ENCODE results near the gene RPUSD3. TPM values are rescaled to one million over a fixed set of nuclear protein-coding genes. Genes with fewer than 3 reads are reported as not detected.

The RPUSD3 gene
- total and polyA plus RNA-seq, 9 of the 15 experiments (the other 6 are each of a cell fraction or from before 2014, with no cell fraction given) = 13.8 to 99.0 (median 59.3) TPM

DNA sequence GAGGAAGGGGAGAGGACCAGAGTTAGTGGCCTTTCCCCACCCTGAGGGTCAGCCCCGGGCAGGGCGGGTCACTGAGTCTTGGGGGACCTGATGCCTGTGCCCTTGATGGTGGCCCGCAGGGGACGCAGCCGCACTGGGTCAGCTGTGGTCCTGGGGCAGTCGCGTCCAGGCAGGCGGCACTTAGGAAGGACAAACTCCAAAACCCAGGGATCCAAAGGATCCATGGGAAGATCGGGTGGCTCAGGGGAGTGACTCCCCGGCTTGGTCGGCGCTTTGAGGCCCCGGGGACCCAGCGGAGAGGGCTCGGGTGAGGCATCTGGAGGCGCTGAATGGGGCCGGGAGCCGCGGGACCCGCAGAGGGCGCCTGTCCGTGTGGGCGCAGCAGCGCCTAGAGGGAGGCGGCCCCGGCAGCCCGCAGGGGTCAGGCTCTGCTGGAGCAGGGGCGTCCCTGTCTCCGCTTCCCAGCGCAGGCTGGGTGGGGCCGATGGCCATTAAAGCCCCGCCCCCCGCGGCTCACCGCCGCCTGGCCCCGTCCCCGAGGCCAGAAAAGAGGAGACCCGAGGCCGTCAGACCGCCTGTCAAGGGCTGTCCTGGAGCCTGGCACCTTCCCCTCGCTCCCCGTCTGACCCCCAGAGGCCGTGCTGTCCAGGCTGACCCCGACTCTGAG, 18.7 kb upstream of the RPUSD3 start (continued):
- TF ChIP-seq, protein P1, sequence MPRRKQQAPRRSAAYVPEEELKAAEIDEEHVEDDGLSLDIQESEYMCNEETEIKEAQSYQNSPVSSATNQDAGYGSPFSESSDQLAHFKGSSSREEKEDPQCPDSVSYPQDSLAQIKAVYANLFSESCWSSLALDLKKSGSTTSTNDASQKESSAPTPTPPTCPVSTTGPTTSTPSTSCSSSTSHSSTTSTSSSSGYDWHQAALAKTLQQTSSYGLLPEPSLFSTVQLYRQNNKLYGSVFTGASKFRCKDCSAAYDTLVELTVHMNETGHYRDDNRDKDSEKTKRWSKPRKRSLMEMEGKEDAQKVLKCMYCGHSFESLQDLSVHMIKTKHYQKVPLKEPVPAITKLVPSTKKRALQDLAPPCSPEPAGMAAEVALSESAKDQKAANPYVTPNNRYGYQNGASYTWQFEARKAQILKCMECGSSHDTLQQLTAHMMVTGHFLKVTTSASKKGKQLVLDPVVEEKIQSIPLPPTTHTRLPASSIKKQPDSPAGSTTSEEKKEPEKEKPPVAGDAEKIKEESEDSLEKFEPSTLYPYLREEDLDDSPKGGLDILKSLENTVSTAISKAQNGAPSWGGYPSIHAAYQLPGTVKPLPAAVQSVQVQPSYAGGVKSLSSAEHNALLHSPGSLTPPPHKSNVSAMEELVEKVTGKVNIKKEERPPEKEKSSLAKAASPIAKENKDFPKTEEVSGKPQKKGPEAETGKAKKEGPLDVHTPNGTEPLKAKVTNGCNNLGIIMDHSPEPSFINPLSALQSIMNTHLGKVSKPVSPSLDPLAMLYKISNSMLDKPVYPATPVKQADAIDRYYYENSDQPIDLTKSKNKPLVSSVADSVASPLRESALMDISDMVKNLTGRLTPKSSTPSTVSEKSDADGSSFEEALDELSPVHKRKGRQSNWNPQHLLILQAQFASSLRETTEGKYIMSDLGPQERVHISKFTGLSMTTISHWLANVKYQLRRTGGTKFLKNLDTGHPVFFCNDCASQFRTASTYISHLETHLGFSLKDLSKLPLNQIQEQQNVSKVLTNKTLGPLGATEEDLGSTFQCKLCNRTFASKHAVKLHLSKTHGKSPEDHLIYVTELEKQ (CRISPR knock-in tag; IDR thresholded peaks at IDR 0.05) = 0 out of 2 replicates have a peak, but pooled peaks have one; percentile 47
- TF ChIP-seq, protein P2, sequence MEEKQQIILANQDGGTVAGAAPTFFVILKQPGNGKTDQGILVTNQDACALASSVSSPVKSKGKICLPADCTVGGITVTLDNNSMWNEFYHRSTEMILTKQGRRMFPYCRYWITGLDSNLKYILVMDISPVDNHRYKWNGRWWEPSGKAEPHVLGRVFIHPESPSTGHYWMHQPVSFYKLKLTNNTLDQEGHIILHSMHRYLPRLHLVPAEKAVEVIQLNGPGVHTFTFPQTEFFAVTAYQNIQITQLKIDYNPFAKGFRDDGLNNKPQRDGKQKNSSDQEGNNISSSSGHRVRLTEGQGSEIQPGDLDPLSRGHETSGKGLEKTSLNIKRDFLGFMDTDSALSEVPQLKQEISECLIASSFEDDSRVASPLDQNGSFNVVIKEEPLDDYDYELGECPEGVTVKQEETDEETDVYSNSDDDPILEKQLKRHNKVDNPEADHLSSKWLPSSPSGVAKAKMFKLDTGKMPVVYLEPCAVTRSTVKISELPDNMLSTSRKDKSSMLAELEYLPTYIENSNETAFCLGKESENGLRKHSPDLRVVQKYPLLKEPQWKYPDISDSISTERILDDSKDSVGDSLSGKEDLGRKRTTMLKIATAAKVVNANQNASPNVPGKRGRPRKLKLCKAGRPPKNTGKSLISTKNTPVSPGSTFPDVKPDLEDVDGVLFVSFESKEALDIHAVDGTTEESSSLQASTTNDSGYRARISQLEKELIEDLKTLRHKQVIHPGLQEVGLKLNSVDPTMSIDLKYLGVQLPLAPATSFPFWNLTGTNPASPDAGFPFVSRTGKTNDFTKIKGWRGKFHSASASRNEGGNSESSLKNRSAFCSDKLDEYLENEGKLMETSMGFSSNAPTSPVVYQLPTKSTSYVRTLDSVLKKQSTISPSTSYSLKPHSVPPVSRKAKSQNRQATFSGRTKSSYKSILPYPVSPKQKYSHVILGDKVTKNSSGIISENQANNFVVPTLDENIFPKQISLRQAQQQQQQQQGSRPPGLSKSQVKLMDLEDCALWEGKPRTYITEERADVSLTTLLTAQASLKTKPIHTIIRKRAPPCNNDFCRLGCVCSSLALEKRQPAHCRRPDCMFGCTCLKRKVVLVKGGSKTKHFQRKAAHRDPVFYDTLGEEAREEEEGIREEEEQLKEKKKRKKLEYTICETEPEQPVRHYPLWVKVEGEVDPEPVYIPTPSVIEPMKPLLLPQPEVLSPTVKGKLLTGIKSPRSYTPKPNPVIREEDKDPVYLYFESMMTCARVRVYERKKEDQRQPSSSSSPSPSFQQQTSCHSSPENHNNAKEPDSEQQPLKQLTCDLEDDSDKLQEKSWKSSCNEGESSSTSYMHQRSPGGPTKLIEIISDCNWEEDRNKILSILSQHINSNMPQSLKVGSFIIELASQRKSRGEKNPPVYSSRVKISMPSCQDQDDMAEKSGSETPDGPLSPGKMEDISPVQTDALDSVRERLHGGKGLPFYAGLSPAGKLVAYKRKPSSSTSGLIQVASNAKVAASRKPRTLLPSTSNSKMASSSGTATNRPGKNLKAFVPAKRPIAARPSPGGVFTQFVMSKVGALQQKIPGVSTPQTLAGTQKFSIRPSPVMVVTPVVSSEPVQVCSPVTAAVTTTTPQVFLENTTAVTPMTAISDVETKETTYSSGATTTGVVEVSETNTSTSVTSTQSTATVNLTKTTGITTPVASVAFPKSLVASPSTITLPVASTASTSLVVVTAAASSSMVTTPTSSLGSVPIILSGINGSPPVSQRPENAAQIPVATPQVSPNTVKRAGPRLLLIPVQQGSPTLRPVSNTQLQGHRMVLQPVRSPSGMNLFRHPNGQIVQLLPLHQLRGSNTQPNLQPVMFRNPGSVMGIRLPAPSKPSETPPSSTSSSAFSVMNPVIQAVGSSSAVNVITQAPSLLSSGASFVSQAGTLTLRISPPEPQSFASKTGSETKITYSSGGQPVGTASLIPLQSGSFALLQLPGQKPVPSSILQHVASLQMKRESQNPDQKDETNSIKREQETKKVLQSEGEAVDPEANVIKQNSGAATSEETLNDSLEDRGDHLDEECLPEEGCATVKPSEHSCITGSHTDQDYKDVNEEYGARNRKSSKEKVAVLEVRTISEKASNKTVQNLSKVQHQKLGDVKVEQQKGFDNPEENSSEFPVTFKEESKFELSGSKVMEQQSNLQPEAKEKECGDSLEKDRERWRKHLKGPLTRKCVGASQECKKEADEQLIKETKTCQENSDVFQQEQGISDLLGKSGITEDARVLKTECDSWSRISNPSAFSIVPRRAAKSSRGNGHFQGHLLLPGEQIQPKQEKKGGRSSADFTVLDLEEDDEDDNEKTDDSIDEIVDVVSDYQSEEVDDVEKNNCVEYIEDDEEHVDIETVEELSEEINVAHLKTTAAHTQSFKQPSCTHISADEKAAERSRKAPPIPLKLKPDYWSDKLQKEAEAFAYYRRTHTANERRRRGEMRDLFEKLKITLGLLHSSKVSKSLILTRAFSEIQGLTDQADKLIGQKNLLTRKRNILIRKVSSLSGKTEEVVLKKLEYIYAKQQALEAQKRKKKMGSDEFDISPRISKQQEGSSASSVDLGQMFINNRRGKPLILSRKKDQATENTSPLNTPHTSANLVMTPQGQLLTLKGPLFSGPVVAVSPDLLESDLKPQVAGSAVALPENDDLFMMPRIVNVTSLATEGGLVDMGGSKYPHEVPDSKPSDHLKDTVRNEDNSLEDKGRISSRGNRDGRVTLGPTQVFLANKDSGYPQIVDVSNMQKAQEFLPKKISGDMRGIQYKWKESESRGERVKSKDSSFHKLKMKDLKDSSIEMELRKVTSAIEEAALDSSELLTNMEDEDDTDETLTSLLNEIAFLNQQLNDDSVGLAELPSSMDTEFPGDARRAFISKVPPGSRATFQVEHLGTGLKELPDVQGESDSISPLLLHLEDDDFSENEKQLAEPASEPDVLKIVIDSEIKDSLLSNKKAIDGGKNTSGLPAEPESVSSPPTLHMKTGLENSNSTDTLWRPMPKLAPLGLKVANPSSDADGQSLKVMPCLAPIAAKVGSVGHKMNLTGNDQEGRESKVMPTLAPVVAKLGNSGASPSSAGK (IDR thresholded peaks at IDR 0.05) = peak; percentile 77
- TF ChIP-seq RAD21 (CRISPR knock-in tag; conservative IDR thresholded peaks at IDR 0.05 in 1 of 2, IDR thresholded peaks at IDR 0.05 in 1 of 2) (peak; percentile 86 to 89), SRF (CRISPR knock-in tag; IDR thresholded peaks at IDR 0.05) (peak in 1 of 2 experiments; percentile 85; a peak in 2 of 4 replicates), TBL1XR1 (IDR thresholded peaks at IDR 0.05; ENCODE audit: low read length in 2 of 2) (peak in 1 of 2 experiments; percentile 51; a peak in 1 of 4 replicates), PHTF2 (CRISPR knock-in tag; IDR thresholded peaks at IDR 0.05) (no peak), SREBF2 (CRISPR knock-in tag; IDR thresholded peaks at IDR 0.05) (no peak), ZNF174 (CRISPR knock-in tag; IDR thresholded peaks at IDR 0.05) (no peak)
- TF ChIP-seq, protein P3, sequence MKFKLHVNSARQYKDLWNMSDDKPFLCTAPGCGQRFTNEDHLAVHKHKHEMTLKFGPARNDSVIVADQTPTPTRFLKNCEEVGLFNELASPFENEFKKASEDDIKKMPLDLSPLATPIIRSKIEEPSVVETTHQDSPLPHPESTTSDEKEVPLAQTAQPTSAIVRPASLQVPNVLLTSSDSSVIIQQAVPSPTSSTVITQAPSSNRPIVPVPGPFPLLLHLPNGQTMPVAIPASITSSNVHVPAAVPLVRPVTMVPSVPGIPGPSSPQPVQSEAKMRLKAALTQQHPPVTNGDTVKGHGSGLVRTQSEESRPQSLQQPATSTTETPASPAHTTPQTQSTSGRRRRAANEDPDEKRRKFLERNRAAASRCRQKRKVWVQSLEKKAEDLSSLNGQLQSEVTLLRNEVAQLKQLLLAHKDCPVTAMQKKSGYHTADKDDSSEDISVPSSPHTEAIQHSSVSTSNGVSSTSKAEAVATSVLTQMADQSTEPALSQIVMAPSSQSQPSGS (CRISPR knock-in tag; IDR thresholded peaks at IDR 0.05) = no peak

Measured in K562 (cell line).